HL-60 (cell line): ENCODE data around the gene LRP8.

Source experiments
- DNase-seq, 2 experiments: peaks; one replicate each; pipeline ENCODE4 v3.0.0-alpha.2; 2010 to 2020; ENCODE audit warnings: low read depth in 1 of 2, low spot score in 1 of 2
- H3K27ac ChIP-seq: fragments of 250-450 bp; sonication (Bioruptor Pico); replicated peaks from 2 replicates; pipeline ENCODE4 v1.5.1; 2020; ENCODE audit warnings: mild to moderate bottlenecking, moderate library complexity
- H3K27me3 ChIP-seq: fragments of 250-450 bp; sonication (Bioruptor Pico); 2 replicates; pipeline ENCODE4 v1.5.1; 2021; ENCODE audit warnings: mild to moderate bottlenecking, moderate library complexity; ENCODE audit not compliant: insufficient read depth, poor library complexity, severe bottlenecking
- H3K4me3 ChIP-seq: replicated peaks from 2 replicates; pipeline ENCODE4 v1.5.1; 2011; ENCODE audit warnings: mild to moderate bottlenecking, control low read depth, low read length; ENCODE audit not compliant: insufficient read depth
- CTCF ChIP-seq: IDR thresholded peaks from one replicate; pipeline ENCODE4 v1.5.1; 2011; ENCODE audit warnings: low read length, control low read depth, inconsistent platforms; ENCODE audit not compliant: insufficient read depth
- GABPA ChIP-seq: IDR thresholded peaks from 2 replicates; pipeline ENCODE4 v1.6.1; 2012; ENCODE audit warnings: low read depth
- POLR2AphosphoS5 ChIP-seq: IDR thresholded peaks from 2 replicates; pipeline ENCODE4 v1.6.1; 2012; ENCODE audit warnings: low read depth
- SPI1 ChIP-seq: IDR thresholded peaks from 2 replicates; pipeline ENCODE4 v1.6.1; 2012; ENCODE audit warnings: low read depth, mild to moderate bottlenecking, borderline replicate concordance
- TF ChIP-seq, protein P1 (sequence below): IDR thresholded peaks from 2 replicates; pipeline ENCODE4 v1.6.1; 2012; ENCODE audit warnings: low read depth; ENCODE audit not compliant: insufficient replicate concordance

Gene LRP8

DNA sequence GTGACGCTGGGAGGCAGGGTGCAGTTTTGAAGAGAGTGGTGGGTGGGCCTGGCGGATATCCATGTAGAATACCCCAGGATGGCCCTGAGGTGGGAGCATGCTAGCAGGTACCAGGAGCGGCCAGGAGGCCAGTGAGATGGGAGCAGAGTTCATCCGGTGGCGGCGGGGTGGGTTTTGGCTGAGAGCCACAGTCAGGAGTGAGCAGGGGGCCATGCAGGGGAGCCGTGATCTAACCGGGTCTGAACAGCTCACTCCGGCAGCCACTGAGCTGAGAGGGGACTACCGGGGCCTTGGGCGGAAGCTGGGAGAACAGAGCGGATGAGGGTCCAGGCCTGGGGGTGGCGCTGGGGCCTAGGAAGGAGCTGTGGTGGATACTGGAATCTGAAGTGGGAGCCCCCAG, 47.6 kb upstream of the LRP8 start:
- Histone ChIP-seq H3K4me3 (no peak overlapping the region), H3K27me3 (no peaks in the 10 kb centered on the region), H3K27ac (no peak overlapping the region)
- no peak for DNase-seq
- TF ChIP-seq SPI1 = no peak
- TF ChIP-seq, protein P1, sequence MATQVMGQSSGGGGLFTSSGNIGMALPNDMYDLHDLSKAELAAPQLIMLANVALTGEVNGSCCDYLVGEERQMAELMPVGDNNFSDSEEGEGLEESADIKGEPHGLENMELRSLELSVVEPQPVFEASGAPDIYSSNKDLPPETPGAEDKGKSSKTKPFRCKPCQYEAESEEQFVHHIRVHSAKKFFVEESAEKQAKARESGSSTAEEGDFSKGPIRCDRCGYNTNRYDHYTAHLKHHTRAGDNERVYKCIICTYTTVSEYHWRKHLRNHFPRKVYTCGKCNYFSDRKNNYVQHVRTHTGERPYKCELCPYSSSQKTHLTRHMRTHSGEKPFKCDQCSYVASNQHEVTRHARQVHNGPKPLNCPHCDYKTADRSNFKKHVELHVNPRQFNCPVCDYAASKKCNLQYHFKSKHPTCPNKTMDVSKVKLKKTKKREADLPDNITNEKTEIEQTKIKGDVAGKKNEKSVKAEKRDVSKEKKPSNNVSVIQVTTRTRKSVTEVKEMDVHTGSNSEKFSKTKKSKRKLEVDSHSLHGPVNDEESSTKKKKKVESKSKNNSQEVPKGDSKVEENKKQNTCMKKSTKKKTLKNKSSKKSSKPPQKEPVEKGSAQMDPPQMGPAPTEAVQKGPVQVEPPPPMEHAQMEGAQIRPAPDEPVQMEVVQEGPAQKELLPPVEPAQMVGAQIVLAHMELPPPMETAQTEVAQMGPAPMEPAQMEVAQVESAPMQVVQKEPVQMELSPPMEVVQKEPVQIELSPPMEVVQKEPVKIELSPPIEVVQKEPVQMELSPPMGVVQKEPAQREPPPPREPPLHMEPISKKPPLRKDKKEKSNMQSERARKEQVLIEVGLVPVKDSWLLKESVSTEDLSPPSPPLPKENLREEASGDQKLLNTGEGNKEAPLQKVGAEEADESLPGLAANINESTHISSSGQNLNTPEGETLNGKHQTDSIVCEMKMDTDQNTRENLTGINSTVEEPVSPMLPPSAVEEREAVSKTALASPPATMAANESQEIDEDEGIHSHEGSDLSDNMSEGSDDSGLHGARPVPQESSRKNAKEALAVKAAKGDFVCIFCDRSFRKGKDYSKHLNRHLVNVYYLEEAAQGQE = no peak
- TF ChIP-seq POLR2AphosphoS5 = no peak
- no peak for TF ChIP-seq GABPA
- TF ChIP-seq CTCF = no peak

DNA sequence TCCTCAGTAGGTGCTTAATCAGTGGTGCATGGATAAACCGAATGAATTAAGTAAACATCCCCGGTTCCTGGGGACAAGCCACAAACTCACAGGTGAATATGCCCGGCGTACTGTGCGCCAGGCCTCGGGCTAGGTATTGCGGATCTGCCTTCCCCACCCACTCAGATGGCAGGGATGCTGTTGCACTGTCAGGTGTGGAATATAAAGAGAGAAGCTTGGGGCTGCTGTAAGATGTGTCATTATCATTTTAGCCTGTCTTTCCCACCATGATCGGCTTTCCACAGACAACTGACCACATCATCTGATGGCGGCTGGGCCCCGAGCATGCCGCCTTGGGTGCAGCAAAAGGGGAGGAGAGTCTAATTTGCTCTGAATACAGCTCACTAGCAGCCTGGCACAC, 45.4 kb upstream of the LRP8 start:
- TF ChIP-seq SPI1 (no peak), GABPA (no peak), POLR2AphosphoS5 (no peak), CTCF (no peak)
- TF ChIP-seq, protein P1 = no peak
- Histone ChIP-seq H3K4me3 (no peak overlapping the region), H3K27me3 (no peaks in the 10 kb centered on the region), H3K27ac (no peak overlapping the region)
- DNase-seq = no peak

DNA sequence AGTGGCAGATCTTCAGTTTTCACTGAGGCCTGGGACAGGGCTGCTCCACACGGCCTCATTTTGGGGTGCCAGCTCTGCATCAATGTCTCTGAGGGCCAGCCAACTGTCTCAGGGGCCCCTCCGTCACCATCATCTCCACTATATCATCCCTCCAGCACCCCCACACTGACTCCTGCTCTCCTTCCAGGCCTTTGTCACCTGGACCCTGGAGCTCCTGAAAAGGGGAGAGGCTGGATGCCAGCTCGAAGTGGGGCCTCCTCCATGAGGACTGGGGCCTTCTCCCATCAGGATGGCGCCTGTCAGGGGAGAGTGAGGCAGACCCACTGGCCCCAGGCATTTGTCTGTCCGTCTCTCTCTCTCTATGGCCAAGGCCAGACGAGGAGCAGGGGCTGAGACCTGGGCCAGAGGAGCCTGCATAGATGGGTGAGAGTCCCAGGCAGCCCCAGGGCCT, 44.7 kb upstream of the LRP8 start:
- H3K27ac ChIP-seq = no peak overlapping the region
- no peak for DNase-seq
- no peak overlapping the region for H3K4me3 ChIP-seq
- TF ChIP-seq GABPA (no peak), POLR2AphosphoS5 (no peak), CTCF (no peak), SPI1 (no peak)
- TF ChIP-seq, protein P1 = no peak
- no peaks in the 10 kb centered on the region for H3K27me3 ChIP-seq
